C4-2B (cell line): ENCODE measurements around the gene ZNG1F.
A peak's percentile ranks its signal among the peaks of the same experiment; 100 is the strongest.
"Not testable (repeated sequence)": the region's sequence is repeated elsewhere in the genome, so short reads cannot be mapped to it uniquely, and the experiment has no call there.

Experiments
- ZFX ChIP-seq: fragments of 450-650 bp; IDR thresholded peaks from 2 replicates; pipeline ENCODE4 v1.6.1; 2017
- TF ChIP-seq, protein P1 (sequence below): fragments of 450-650 bp; conservative IDR thresholded peaks from 2 replicates; pipeline ENCODE4 v1.5.1; 2017; ENCODE audit warnings: mild to moderate bottlenecking

GRCh38 chr9:41088450-41089059, 100.6 kb downstream of the ZNG1F start:
- TF ChIP-seq, protein P1, sequence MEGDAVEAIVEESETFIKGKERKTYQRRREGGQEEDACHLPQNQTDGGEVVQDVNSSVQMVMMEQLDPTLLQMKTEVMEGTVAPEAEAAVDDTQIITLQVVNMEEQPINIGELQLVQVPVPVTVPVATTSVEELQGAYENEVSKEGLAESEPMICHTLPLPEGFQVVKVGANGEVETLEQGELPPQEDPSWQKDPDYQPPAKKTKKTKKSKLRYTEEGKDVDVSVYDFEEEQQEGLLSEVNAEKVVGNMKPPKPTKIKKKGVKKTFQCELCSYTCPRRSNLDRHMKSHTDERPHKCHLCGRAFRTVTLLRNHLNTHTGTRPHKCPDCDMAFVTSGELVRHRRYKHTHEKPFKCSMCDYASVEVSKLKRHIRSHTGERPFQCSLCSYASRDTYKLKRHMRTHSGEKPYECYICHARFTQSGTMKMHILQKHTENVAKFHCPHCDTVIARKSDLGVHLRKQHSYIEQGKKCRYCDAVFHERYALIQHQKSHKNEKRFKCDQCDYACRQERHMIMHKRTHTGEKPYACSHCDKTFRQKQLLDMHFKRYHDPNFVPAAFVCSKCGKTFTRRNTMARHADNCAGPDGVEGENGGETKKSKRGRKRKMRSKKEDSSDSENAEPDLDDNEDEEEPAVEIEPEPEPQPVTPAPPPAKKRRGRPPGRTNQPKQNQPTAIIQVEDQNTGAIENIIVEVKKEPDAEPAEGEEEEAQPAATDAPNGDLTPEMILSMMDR, result peak; percentile 78
- TF ChIP-seq ZFX, result not testable (repeated sequence)
